ENCODE measurements around the gene INPP5D. TPM values are rescaled to one million over a fixed set of nuclear protein-coding genes. Genes with fewer than 3 reads are reported as not detected.

The INPP5D gene
- total and polyA plus RNA-seq, 9 donors, result 4.3 to 9.8 (median 6.3) TPM

GRCh38 chr2:233255151-233255550 is 195.0 kb downstream of the INPP5D start:
- H3K27me3 ChIP-seq (ENCODE audit: control insufficient read depth, insufficient read depth, low read length), result no peaks in the 10 kb centered on the region
- 92% methylated on average over 3 of the region's 11 CpGs for WGBS (ENCODE audit: insufficient coverage)
- H3K36me3 ChIP-seq (ENCODE audit: control insufficient read depth, insufficient read depth, low read length), result peaks cover 35% of the 10 kb centered on the region
- no peak overlapping the region for H3K4me3 ChIP-seq (ENCODE audit: low read length)
- no peak for DNase-seq
- H3K27ac ChIP-seq (ENCODE audit: low read length), result no peak overlapping the region
- H3K9me3 ChIP-seq (replicated peaks; ENCODE audit: control insufficient read depth, low read depth, low read length), result no peaks in the 10 kb centered on the region
- H3K4me1 ChIP-seq (ENCODE audit: control insufficient read depth, insufficient read depth, low read length), result peaks cover 5% of the 10 kb centered on the region

DNA sequence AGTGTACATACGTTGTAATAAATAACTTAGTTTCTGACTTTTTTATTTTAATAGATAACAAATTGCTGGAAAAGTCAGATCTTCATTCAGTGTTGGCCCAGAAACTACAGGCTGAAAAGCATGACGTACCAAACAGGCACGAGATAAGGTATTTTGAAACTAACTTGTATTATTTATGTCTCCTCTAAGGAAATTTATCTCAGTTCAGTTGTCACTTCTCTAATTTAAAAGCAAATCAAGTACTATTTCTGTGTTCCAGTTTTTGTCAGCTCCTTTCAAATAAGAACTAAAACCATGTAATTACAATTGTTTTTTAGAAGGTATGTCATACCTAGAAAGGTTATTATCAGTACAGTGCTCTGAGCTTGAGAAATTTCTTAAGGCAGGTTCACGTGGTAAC is 195.9 kb downstream of the INPP5D start:
- no CpG with 5 or more reads among the region's 4 CpGs for WGBS (ENCODE audit: insufficient coverage)
- Histone ChIP-seq H3K36me3 (ENCODE audit: control insufficient read depth, insufficient read depth, low read length) (peaks cover 41% of the 10 kb centered on the region), H3K4me1 (ENCODE audit: control insufficient read depth, insufficient read depth, low read length) (peaks cover 3% of the 10 kb centered on the region), H3K9me3 (replicated peaks; ENCODE audit: control insufficient read depth, low read depth, low read length) (no peaks in the 10 kb centered on the region), H3K27ac (ENCODE audit: low read length) (no peak overlapping the region), H3K4me3 (ENCODE audit: low read length) (no peak overlapping the region), H3K27me3 (ENCODE audit: control insufficient read depth, insufficient read depth, low read length) (no peaks in the 10 kb centered on the region)
- DNase-seq, result no peak

Other genes starting within 250 kb of the INPP5D start
- 0.80 TPM for gene SNORC, start 190.1 kb upstream of the INPP5D start, total RNA-seq
- 1 to 10 TPM in 7 of 8 donors, under 1 TPM in 1; 0.56 to 2.3 (median 1.6) TPM for gene SNORC, start 190.1 kb upstream of the INPP5D start, polyA plus RNA-seq (ENCODE audit: insufficient read depth in 1 of 8, insufficient read length in 8 of 8, low replicate concordance in 1 of 8)
- gene NGEF, start 47.1 kb upstream of the INPP5D start, total RNA-seq, result 1.5 TPM
- 1 to 10 TPM in 7 of 8 donors, under 1 TPM in 1; 0.66 to 4.8 (median 2.0) TPM for gene NGEF, start 47.1 kb upstream of the INPP5D start, polyA plus RNA-seq (ENCODE audit: insufficient read depth in 1 of 8, insufficient read length in 8 of 8, low replicate concordance in 1 of 8)
- gene NEU2, start 27.7 kb upstream of the INPP5D start, total RNA-seq, result not detected
- not detected for gene NEU2, start 27.7 kb upstream of the INPP5D start, polyA plus RNA-seq (ENCODE audit: insufficient read depth in 1 of 8, insufficient read length in 8 of 8, low replicate concordance in 1 of 8)
- gene ATG16L1, start 191.3 kb downstream of the INPP5D start, total RNA-seq, result 18.5 TPM
- 10 to 100 TPM; 12.8 to 19.0 (median 15.5) TPM for gene ATG16L1, start 191.3 kb downstream of the INPP5D start, polyA plus RNA-seq (ENCODE audit: insufficient read depth in 1 of 8, insufficient read length in 8 of 8, low replicate concordance in 1 of 8)
- gene SAG, start 247.5 kb downstream of the INPP5D start, total RNA-seq, result 0.18 TPM
- gene SAG, start 247.5 kb downstream of the INPP5D start, polyA plus RNA-seq (ENCODE audit: insufficient read depth in 1 of 8, insufficient read length in 8 of 8, low replicate concordance in 1 of 8), result under 1 TPM in 7 of 8 donors, not detected in 1; 0.04 to 0.39 (median 0.11) TPM

All from muscle of leg (tissue), 11 donors.